Thyroid gland (tissue), 4 donors: ENCODE results near the gene ZCCHC4.

Source experiments
- POLR2A ChIP-seq, 2 donors: fragments of 450-650 bp; IDR thresholded peaks; one replicate each; pipeline ENCODE4 v1.6.1; 2017; ENCODE audit warnings: antibody characterized with exemption in 2 of 2, mild to moderate bottlenecking in 2 of 2, moderate library complexity in 1 of 2
- TF ChIP-seq, protein P1 (sequence below), 6 experiments: fragments of 200-600 bp in 3 of 6; fragments of 450-650 bp in 3 of 6; sonication (generic) in 3 of 6; IDR thresholded peaks; one replicate each; pipeline ENCODE4 v1.5.1; 2016 to 2019; ENCODE audit warnings: antibody characterized with exemption in 6 of 6, mild to moderate bottlenecking in 2 of 6, inconsistent platforms in 1 of 6, moderate library complexity in 1 of 6

GRCh38 chr4:25320773-25321172 lies 8.2 kb downstream of the ZCCHC4 start:
- no peak for TF ChIP-seq POLR2A (IDR thresholded peaks at IDR 0.05)
- TF ChIP-seq, protein P1, sequence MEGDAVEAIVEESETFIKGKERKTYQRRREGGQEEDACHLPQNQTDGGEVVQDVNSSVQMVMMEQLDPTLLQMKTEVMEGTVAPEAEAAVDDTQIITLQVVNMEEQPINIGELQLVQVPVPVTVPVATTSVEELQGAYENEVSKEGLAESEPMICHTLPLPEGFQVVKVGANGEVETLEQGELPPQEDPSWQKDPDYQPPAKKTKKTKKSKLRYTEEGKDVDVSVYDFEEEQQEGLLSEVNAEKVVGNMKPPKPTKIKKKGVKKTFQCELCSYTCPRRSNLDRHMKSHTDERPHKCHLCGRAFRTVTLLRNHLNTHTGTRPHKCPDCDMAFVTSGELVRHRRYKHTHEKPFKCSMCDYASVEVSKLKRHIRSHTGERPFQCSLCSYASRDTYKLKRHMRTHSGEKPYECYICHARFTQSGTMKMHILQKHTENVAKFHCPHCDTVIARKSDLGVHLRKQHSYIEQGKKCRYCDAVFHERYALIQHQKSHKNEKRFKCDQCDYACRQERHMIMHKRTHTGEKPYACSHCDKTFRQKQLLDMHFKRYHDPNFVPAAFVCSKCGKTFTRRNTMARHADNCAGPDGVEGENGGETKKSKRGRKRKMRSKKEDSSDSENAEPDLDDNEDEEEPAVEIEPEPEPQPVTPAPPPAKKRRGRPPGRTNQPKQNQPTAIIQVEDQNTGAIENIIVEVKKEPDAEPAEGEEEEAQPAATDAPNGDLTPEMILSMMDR (IDR thresholded peaks at IDR 0.05) = no peak
